Thyroid gland (tissue), 4 donors: Measurements from ENCODE around the gene RABGAP1.

ENCODE experiments used
- POLR2A ChIP-seq, 2 donors: fragments of 450-650 bp; IDR thresholded peaks; one replicate each; pipeline ENCODE4 v1.6.1; 2017; ENCODE audit warnings: antibody characterized with exemption in 2 of 2, mild to moderate bottlenecking in 2 of 2, moderate library complexity in 1 of 2
- TF ChIP-seq, protein P1 (sequence below), 6 experiments: fragments of 200-600 bp in 3 of 6; fragments of 450-650 bp in 3 of 6; sonication (generic) in 3 of 6; IDR thresholded peaks; one replicate each; pipeline ENCODE4 v1.5.1; 2016 to 2019; ENCODE audit warnings: antibody characterized with exemption in 6 of 6, mild to moderate bottlenecking in 2 of 6, inconsistent platforms in 1 of 6, moderate library complexity in 1 of 6

- TF ChIP-seq, protein P1, sequence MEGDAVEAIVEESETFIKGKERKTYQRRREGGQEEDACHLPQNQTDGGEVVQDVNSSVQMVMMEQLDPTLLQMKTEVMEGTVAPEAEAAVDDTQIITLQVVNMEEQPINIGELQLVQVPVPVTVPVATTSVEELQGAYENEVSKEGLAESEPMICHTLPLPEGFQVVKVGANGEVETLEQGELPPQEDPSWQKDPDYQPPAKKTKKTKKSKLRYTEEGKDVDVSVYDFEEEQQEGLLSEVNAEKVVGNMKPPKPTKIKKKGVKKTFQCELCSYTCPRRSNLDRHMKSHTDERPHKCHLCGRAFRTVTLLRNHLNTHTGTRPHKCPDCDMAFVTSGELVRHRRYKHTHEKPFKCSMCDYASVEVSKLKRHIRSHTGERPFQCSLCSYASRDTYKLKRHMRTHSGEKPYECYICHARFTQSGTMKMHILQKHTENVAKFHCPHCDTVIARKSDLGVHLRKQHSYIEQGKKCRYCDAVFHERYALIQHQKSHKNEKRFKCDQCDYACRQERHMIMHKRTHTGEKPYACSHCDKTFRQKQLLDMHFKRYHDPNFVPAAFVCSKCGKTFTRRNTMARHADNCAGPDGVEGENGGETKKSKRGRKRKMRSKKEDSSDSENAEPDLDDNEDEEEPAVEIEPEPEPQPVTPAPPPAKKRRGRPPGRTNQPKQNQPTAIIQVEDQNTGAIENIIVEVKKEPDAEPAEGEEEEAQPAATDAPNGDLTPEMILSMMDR (IDR thresholded peaks at IDR 0.05) = no peak
- TF ChIP-seq POLR2A (IDR thresholded peaks at IDR 0.05) = no peak
Observed at GRCh38 chr9:123090198-123090896, 149.5 kb downstream of the RABGAP1 start.
